ENCODE measurements around the gene C2CD3.

The C2CD3 gene

DNA sequence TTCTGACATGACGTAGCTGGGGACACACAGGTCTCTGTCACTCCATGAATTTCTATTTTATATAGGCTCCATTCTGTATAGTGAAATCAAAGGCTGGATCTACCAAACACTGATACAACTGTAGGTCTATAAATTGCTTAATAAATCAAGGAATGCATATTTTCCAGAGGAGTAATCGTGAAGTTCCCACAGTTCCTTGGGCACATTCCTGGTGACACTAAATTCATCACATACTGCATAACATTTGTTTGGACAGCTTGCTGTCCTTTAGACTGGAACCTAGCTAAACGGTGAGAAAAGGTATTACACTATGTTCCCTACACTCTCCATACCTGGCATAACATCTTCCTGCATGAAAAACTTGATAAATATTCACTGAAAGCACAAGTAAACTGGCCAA, 120.3 kb downstream of the C2CD3 start:
- peaks cover 4% of the 10 kb centered on the region for H3K36me3 ChIP-seq (ENCODE audit: control insufficient read depth, insufficient read depth, low read length)

DNA sequence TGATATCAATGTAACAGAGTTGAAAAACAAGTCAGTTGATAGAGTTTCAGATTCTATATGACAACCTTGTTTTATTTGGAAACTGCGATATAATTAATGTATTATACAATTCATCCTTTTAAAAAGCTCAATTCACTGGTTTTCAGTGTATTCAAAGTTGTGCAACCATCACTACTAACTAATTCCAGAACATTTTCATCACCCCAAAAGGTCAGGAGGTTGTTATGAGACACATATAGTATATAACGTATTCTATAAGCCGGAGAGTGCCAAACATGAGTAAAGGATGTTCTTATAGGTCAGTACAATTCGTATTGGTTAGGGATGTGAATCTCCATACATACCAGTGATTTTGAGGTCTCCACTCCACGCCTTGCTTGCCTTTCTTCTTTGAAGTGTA, 121.8 kb downstream of the C2CD3 start:
- WGBS, 2 experiments = 95 to 98% methylated on average over 4 of the region's 5 CpGs
- no peak overlapping the region for H3K4me3 ChIP-seq (ENCODE audit: insufficient read depth, low read depth, low read length)

More for the DNA sequence above, 120.3 kb downstream of the C2CD3 start:
- H3K4me1 ChIP-seq (ENCODE audit: control insufficient read depth, insufficient read depth, low read length) = no peaks in the 10 kb centered on the region
- H3K4me3 ChIP-seq (ENCODE audit: insufficient read depth, low read depth, low read length) = no peak overlapping the region
- H3K27me3 ChIP-seq (ENCODE audit: control insufficient read depth, insufficient read depth, low read length, poor library complexity, severe bottlenecking) = no peaks in the 10 kb centered on the region
- 94 to 97% methylated on average over 3 of the region's 3 CpGs for WGBS, 2 experiments
- H3K27ac ChIP-seq (ENCODE audit: insufficient read depth, low read depth, low read length, poor library complexity, severe bottlenecking) = no peak overlapping the region
- no peaks in the 10 kb centered on the region for H3K9me3 ChIP-seq (ENCODE audit: control insufficient read depth, low read length)

DNA sequence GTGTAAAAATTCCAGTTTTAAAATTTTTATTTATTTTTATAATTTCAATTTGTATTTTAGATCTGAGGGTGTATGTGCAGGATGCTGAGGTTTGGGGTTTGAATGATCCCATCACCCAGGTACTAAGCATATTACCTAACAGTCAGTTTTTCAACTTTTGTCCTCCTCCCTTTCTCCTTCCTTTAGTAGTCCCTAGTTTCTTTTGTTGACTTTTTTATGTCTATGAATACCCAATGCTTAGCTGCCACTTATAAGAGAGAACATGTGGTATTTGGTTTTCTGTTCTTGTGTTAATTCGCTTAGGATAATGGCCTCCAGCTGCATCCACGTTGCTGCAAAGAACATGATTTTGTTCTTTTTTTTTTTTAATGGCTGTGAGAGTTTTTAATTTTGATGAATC, 126.3 kb downstream of the C2CD3 start:
- no peaks in the 10 kb centered on the region for H3K9me3 ChIP-seq (ENCODE audit: control insufficient read depth, low read length)
- WGBS, 2 experiments = 57 to 62% methylated on average over 2 of the region's 2 CpGs
- H3K27ac ChIP-seq (ENCODE audit: insufficient read depth, low read depth, low read length, poor library complexity, severe bottlenecking) = no peak overlapping the region
- no peaks in the 10 kb centered on the region for H3K4me1 ChIP-seq (ENCODE audit: control insufficient read depth, insufficient read depth, low read length)
- H3K27me3 ChIP-seq (ENCODE audit: control insufficient read depth, insufficient read depth, low read length, poor library complexity, severe bottlenecking) = no peaks in the 10 kb centered on the region
- H3K4me3 ChIP-seq (ENCODE audit: insufficient read depth, low read depth, low read length) = no peak overlapping the region
- peaks cover 4% of the 10 kb centered on the region for H3K36me3 ChIP-seq (ENCODE audit: control insufficient read depth, insufficient read depth, low read length)

More for the DNA sequence above, 121.8 kb downstream of the C2CD3 start:
- Histone ChIP-seq H3K36me3 (ENCODE audit: control insufficient read depth, insufficient read depth, low read length) (peaks cover 4% of the 10 kb centered on the region), H3K4me1 (ENCODE audit: control insufficient read depth, insufficient read depth, low read length) (no peaks in the 10 kb centered on the region), H3K9me3 (ENCODE audit: control insufficient read depth, low read length) (no peaks in the 10 kb centered on the region), H3K27ac (ENCODE audit: insufficient read depth, low read depth, low read length, poor library complexity, severe bottlenecking) (no peak overlapping the region), H3K27me3 (ENCODE audit: control insufficient read depth, insufficient read depth, low read length, poor library complexity, severe bottlenecking) (no peaks in the 10 kb centered on the region)

DNA sequence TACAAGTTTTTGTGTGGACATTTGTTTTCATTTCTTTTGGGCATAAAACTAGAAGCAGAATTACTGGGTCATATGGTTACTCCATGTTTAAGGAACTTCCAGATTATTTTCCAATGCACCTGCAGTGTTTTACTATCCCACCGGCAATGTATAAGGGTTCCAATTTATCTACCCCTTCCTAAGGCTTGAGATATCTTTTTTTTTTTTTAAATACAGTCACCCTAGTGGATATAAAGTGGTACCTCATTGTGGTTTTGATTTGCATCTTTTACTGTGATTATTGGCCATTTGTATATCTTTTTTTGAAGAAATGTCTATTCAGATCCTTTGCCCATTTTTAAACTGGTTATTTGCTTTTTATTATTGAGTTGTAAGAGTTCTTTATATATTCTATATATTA, 127.4 kb downstream of the C2CD3 start:
- Histone ChIP-seq H3K27me3 (ENCODE audit: control insufficient read depth, insufficient read depth, low read length, poor library complexity, severe bottlenecking) (no peaks in the 10 kb centered on the region), H3K9me3 (ENCODE audit: control insufficient read depth, low read length) (no peaks in the 10 kb centered on the region), H3K4me1 (ENCODE audit: control insufficient read depth, insufficient read depth, low read length) (no peaks in the 10 kb centered on the region), H3K27ac (ENCODE audit: insufficient read depth, low read depth, low read length, poor library complexity, severe bottlenecking) (no peak overlapping the region), H3K4me3 (ENCODE audit: insufficient read depth, low read depth, low read length) (no peak overlapping the region), H3K36me3 (ENCODE audit: control insufficient read depth, insufficient read depth, low read length) (peaks cover 4% of the 10 kb centered on the region)
- WGBS, 2 experiments = 100% methylated on average over 1 of the region's 1 CpG

DNA sequence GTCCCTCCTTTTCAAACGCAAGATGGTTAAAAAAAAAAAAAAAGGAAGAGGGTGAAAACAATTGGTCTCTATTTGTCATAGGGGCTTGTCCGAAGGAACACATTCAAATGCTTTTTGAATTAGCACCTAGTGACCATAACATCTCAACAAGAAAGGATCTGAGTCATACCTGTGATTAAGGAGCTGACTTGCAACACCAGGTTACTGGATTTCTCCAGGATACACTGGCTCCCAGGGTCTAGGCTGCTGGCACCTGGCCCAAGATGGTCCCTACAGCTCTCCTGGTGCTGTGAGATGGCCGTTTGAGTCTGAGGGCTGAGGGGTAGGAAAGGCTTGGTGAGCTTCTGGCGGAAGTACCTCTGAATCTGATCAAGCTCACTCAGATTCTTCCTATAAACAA, 133.5 kb downstream of the C2CD3 start:
- 86 to 96% methylated on average over 4 of the region's 4 CpGs for WGBS, 2 experiments
- no peaks in the 10 kb centered on the region for H3K4me1 ChIP-seq (ENCODE audit: control insufficient read depth, insufficient read depth, low read length)
- no peak overlapping the region for H3K27ac ChIP-seq (ENCODE audit: insufficient read depth, low read depth, low read length, poor library complexity, severe bottlenecking)
- H3K36me3 ChIP-seq (ENCODE audit: control insufficient read depth, insufficient read depth, low read length) = peaks cover 20% of the 10 kb centered on the region
- no peaks in the 10 kb centered on the region for H3K27me3 ChIP-seq (ENCODE audit: control insufficient read depth, insufficient read depth, low read length, poor library complexity, severe bottlenecking)
- H3K4me3 ChIP-seq (ENCODE audit: insufficient read depth, low read depth, low read length) = no peak overlapping the region
- no peaks in the 10 kb centered on the region for H3K9me3 ChIP-seq (ENCODE audit: control insufficient read depth, low read length)

DNA sequence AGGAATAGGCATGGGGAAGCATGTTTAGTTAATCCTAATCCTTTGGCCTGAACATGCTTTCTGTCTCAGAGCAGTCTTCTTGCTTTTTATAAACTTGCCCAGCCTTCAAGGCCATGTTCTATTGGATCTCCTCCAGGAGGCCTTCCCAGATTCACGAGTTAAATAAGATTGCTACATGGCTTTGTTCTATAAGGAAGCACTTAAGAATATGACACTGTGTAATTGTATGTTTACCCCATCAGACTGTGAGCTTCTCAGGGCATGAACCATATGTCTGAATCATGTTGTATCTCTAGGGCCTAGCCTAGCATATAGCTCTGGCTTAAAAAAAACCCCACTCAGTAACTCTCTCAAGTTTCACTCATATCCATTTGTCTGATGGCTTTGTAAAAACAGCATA, 135.5 kb downstream of the C2CD3 start:
- Histone ChIP-seq H3K4me1 (ENCODE audit: control insufficient read depth, insufficient read depth, low read length) (no peaks in the 10 kb centered on the region), H3K36me3 (ENCODE audit: control insufficient read depth, insufficient read depth, low read length) (peaks cover 20% of the 10 kb centered on the region), H3K27me3 (ENCODE audit: control insufficient read depth, insufficient read depth, low read length, poor library complexity, severe bottlenecking) (no peaks in the 10 kb centered on the region), H3K4me3 (ENCODE audit: insufficient read depth, low read depth, low read length) (no peak overlapping the region), H3K27ac (ENCODE audit: insufficient read depth, low read depth, low read length, poor library complexity, severe bottlenecking) (no peak overlapping the region), H3K9me3 (ENCODE audit: control insufficient read depth, low read length) (no peaks in the 10 kb centered on the region)
- 95 to 100% methylated on average over 1 of the region's 1 CpG for WGBS, 2 experiments

DNA sequence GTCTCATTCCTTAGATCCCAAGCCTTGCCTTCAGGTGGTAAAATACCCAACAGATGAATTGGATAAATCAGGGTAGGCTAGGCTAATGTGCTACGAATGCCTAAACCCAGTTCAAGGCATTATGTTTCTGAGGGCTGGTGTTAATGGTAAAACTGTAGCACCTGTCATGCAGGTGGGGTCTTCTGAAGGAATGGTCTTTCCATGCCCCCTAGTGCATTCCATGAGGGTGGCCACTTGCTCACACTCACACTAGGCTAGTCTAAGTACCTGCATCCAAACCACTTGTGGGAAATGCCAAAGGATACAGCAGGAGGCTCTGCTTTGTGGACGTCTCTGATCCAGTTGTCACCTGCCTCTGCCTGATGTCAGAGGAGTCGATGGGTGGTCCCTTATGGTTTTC, 137.8 kb downstream of the C2CD3 start:
- Histone ChIP-seq H3K36me3 (ENCODE audit: control insufficient read depth, insufficient read depth, low read length) (peaks cover 20% of the 10 kb centered on the region), H3K4me3 (ENCODE audit: insufficient read depth, low read depth, low read length) (no peak overlapping the region), H3K27me3 (ENCODE audit: control insufficient read depth, insufficient read depth, low read length, poor library complexity, severe bottlenecking) (no peaks in the 10 kb centered on the region), H3K27ac (ENCODE audit: insufficient read depth, low read depth, low read length, poor library complexity, severe bottlenecking) (no peak overlapping the region), H3K9me3 (ENCODE audit: control insufficient read depth, low read length) (no peaks in the 10 kb centered on the region), H3K4me1 (ENCODE audit: control insufficient read depth, insufficient read depth, low read length) (no peaks in the 10 kb centered on the region)
- WGBS, 2 experiments = 95% methylated on average over 3 of the region's 3 CpGs

DNA sequence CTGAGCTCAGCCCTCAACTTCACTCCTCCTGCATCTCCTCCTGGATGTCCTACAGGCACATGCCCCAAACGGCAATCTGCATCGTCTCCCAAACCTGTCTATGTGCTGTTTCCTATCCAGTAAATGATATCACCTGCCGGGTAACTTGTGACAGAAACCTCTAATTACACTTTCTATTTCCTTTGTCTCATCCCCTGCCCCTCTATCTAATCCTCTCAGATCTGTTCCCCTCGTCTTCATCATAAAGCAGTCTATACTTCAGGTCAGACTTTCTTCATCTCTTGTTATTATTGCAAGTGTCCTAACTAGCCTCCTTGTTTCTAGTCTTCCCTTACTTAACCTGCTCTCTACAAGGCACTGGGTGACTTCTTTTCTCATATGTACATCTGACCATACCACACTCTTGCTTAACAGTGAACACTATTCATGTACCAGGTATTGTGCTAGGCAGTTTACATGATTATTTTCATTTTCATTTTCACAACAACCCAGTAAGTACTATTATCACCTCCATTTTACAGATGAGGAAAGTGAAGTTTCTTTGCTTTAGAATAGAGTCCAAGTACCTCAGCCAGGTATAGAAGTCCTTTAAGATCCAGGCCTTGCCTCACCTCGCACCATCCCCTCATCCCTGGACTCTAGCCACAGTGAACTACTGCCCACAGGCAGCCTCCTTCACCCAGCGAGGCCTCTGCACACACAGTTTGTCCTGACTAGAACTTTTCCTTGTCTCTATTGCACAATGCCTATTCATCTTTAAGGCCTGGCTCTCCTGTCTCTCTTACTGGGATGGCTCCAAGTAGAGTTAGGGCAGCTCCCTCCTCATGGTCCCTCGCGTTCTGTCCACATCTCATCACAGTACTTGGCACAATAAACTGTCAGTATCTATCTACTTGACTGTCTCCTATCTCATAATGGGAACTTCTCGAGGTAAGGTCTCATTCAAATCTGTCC, 139.8 kb downstream of the C2CD3 start:
- Histone ChIP-seq H3K9me3 (ENCODE audit: control insufficient read depth, low read length) (no peaks in the 10 kb centered on the region), H3K4me1 (ENCODE audit: control insufficient read depth, insufficient read depth, low read length) (no peaks in the 10 kb centered on the region), H3K36me3 (ENCODE audit: control insufficient read depth, insufficient read depth, low read length) (peaks cover 20% of the 10 kb centered on the region), H3K27me3 (ENCODE audit: control insufficient read depth, insufficient read depth, low read length, poor library complexity, severe bottlenecking) (no peaks in the 10 kb centered on the region), H3K27ac (ENCODE audit: insufficient read depth, low read depth, low read length, poor library complexity, severe bottlenecking) (no peak overlapping the region), H3K4me3 (ENCODE audit: insufficient read depth, low read depth, low read length) (no peak overlapping the region)
- 92 to 93% methylated on average over 9 of the region's 9 CpGs for WGBS, 2 experiments

DNA sequence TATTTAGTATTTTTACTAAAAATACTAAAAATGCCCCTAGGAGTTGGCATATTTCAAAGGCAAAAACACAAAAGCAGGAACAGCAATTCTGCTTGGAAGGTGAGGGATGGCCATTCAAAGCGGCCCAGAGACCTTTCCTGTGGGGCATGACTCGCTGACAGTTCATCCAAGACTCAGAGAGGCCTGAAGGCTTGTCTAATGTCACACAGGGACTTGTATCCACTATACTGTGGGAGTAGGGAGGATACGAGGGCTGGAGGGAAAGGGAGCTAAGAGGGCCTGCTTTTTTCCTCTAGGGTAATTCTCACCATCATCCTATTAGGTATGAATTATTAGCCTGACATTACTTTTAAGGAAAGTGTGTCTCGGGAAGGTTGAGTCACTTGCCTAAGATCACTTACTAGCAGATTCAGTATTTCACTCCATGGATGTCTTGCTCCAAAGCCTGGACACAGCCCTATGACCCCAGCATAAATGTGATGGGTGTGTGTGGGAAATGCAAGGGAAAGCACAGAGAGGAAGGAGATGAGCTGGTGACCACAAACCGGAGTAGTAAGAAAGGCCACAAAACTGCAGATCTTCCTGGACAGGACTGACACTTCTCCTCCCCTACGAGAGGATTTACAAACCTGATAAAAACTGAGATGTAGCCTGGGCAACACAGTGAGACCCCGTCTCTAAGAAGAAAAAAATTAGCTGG, 145.2 kb downstream of the C2CD3 start:
- no peaks in the 10 kb centered on the region for H3K27me3 ChIP-seq (ENCODE audit: control insufficient read depth, insufficient read depth, low read length, poor library complexity, severe bottlenecking)
- H3K4me3 ChIP-seq (ENCODE audit: insufficient read depth, low read depth, low read length) = no peak overlapping the region
- H3K27ac ChIP-seq (ENCODE audit: insufficient read depth, low read depth, low read length, poor library complexity, severe bottlenecking) = no peak overlapping the region
- H3K9me3 ChIP-seq (ENCODE audit: control insufficient read depth, low read length) = no peaks in the 10 kb centered on the region
- 95% methylated on average over 7 of the region's 7 CpGs for WGBS, 2 experiments
- no peaks in the 10 kb centered on the region for H3K4me1 ChIP-seq (ENCODE audit: control insufficient read depth, insufficient read depth, low read length)
- no peaks in the 10 kb centered on the region for H3K36me3 ChIP-seq (ENCODE audit: control insufficient read depth, insufficient read depth, low read length)

DNA sequence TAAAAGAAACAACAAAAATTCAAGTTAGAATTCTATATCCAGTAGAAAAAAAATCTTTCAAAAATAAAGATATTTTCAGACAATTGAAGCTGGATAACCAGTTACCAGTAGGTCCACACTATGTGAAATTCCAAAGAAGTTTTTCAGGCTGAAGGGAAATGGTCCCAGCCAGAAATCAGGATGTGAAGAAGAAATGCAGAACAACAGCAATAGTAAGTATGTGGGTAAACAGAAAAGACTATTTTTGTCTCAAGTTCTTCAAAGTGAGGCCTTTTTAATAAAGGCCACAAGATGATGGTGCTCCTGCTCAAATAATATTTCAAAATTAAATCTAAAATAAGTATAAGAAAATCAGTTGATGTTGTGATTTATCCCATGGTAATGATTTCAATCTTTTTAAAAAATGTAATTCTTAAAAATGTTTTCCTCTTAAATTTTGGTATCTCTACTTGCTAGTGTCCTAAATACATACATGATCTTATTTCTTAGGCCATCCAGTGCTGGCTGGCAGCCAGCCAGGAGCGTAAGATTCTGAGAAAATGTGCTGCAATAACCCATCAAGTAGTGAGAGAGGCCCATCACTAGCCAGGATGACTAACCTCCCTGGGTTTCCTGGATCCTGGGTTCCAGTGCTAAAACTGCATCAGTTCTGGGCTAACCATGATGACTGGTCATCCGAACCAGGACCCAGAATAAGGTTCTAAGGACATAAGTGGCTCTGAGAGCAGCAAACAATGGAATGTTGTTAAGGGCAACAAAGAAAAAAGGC, 146.4 kb downstream of the C2CD3 start:
- H3K27ac ChIP-seq (ENCODE audit: insufficient read depth, low read depth, low read length, poor library complexity, severe bottlenecking) = no peak overlapping the region
- no peaks in the 10 kb centered on the region for H3K36me3 ChIP-seq (ENCODE audit: control insufficient read depth, insufficient read depth, low read length)

More for the DNA sequence above, 146.4 kb downstream of the C2CD3 start:
- 91 to 97% methylated on average over 2 of the region's 2 CpGs for WGBS, 2 experiments
- Histone ChIP-seq H3K4me1 (ENCODE audit: control insufficient read depth, insufficient read depth, low read length) (peaks cover 5% of the 10 kb centered on the region), H3K9me3 (ENCODE audit: control insufficient read depth, low read length) (no peaks in the 10 kb centered on the region), H3K27me3 (ENCODE audit: control insufficient read depth, insufficient read depth, low read length, poor library complexity, severe bottlenecking) (no peaks in the 10 kb centered on the region), H3K4me3 (ENCODE audit: insufficient read depth, low read depth, low read length) (no peak overlapping the region)

All from ectodermal cell (in vitro differentiated cells).